UCSD-AML1 (cell line): Measurements from ENCODE around the gene FKBP10.
"Not testable (repeated sequence)": the region's sequence is repeated elsewhere in the genome, so short reads cannot be mapped to it uniquely, and the experiment has no call there.

Source experiments
- DNase-seq: peaks from one replicate; lab custom pipeline; 2025; ENCODE audit not compliant: unreplicated experiment; lab: John Stamatoyannopoulos, UW

The FKBP10 gene

GRCh38 chr17:41806685-41807445, 5.9 kb upstream of the FKBP10 start:
- DNase-seq = no peak

DNA sequence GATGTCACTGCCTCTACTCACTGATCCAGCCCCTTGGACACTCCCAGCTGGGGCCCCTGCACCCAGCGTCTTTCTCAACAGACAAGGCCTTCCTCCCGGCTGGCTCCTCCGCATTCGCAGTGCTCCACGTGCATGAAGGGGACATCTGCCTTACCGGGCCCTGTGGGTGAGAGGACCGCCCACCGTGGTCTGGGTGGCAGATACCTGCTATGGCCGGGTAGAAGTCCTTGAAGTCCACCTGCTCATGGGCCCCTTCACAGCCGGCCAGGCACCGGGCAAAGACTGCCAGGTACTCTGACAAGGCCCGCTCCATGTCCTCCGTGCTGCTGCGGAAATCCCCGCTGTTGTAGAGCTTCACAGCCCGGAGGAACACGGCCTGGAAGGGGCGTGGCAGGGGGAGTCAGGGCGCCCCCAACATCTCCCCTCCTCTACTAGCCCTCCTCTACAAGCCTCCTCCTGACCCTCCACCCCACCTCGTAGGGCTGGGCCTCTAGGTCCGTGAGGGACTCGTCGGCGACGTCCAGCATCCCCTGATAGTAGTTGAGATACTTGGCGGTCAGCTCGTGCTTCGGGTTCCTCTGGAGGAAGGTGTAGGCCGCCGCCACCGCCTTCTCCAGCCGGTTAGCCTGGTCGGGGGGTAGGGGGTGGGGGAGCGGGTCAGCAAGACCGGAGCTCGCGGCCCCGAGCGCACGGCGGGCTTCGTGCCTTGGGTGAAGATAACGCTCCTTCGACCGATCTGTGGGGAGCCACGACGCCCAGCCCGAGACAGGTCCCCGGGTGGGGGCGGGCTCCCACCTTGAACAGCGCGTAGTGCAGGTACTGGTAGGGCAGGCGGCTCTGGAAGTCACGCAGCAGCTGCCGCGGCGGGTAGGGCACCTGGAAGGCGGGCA, 1.9 kb upstream of the FKBP10 start:
- no peak for DNase-seq

- peak; percentile 90 for DNase-seq
These were observed 1.0 kb upstream of the FKBP10 start, which contains the start of gene P3H4 for GRCh38 chr17:41811549-41812380. P3H4 (minus strand) TSS chr17:41811949; CDS start chr17:41811915, 34 bp downstream.

GRCh38 chr17:41813152-41813680, 412 bp downstream of the FKBP10 start:
- no peak for DNase-seq

DNA sequence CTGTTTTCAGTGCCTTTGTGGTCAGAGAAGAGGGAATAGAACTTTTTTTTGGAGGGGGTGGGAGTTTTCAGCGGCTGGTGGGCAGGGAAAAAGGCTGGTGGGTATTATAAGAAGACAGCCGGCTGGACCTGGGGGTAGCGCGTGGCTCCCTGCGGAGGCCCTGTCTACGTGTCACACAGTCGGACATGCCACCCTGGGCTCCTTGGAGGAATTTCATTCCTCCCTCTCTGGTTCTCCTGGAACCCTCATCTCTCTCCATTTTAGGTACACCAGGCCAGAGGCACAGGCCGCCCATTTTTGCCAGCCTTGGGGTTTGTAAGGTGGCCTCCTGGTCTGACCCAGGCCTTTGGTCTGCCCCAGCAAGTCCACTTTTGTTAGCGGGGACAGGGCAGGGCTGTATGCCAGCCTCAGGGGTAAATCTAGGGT, 908 bp downstream of the FKBP10 start:
- DNase-seq = no peak

- no peak for DNase-seq
These were observed 1.4 kb downstream of the FKBP10 start for GRCh38 chr17:41814195-41814594.

- no peak for DNase-seq
These were observed 4.0 kb downstream of the FKBP10 start for GRCh38 chr17:41816637-41817320.

GRCh38 chr17:41818024-41818423, 5.2 kb downstream of the FKBP10 start:
- DNase-seq = no peak

DNA sequence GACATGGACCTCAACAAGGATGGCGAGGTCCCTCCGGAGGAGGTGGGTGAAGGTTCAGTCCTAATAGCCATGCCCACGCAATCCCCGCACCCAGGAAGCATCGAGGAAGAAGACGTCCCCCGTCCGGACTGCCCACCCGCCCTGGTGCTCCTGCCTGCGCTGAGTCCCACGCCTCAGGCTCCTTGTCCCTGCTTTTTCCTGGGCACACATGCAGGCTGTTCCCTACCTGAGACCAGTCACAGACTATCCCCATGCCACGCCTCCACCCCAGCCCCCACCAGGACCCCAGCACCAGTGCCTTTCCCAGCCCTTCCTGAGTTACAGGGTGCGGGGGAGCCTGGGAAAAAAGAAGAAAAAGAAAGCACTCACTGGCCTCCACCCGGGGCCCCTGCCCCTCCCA, 9.0 kb downstream of the FKBP10 start:
- no peak for DNase-seq

DNA sequence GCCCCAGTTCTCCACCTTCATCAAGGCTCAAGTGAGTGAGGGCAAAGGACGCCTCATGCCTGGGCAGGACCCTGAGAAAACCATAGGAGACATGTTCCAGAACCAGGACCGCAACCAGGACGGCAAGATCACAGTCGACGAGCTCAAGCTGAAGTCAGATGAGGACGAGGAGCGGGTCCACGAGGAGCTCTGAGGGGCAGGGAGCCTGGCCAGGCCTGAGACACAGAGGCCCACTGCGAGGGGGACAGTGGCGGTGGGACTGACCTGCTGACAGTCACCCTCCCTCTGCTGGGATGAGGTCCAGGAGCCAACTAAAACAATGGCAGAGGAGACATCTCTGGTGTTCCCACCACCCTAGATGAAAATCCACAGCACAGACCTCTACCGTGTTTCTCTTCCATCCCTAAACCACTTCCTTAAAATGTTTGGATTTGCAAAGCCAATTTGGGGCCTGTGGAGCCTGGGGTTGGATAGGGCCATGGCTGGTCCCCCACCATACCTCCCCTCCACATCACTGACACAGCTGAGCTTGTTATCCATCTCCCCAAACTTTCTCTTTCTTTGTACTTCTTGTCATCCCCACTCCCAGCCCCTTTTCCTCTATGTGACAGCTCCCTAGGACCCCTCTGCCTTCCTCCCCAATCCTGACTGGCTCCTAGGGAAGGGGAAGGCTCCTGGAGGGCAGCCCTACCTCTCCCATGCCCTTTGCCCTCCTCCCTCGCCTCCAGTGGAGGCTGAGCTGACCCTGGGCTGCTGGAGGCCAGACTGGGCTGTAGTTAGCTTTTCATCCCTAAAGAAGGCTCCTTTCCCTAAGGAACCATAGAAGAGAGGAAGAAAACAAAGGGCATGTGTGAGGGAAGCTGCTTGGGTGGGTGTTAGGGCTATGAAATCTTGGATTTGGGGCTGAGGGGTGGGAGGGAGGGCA, 9.7 kb downstream of the FKBP10 start:
- DNase-seq = no peak

GRCh38 chr17:41823141-41823524, 10.3 kb downstream of the FKBP10 start:
- DNase-seq = no peak

DNA sequence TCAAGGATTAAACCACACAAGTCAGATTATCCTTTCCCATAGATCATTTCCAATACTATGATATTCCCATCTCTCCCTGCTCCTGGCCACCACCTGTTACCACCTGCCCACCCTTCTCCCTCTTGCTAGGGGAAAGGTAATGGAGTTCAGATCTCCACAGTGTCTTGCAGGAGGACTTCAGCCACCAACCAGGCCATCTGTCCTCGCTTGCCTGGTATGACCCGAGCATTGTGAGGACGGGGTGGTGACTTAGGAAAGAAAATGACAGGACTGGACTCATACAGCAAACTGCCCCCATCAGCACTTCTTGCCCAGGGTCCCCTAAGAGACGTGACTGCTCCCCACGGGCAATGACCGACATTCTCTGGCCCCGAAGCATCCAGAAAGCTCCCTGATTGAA, 10.8 kb downstream of the FKBP10 start:
- DNase-seq = no peak

DNA sequence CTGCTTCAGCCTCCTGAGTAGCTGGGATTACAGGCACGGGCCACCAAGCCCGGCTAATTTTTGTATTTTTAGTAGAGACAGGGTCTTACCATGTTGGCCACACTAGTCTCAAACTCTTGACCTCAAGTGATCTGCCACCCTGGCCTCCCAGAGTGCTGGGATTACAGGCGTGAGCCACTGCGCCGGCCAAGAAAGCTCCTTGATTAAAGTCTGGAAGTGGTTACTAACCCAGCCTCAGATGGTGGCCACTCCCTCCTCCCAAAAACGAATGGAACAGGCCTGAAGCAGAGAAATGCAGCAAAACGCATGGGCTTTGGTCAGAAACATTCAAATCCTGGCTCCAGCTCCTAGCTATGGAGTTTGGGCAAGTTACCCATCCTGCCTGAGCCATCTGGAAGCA, 11.3 kb downstream of the FKBP10 start:
- no peak for DNase-seq

GRCh38 chr17:41825175-41825845, 12.5 kb downstream of the FKBP10 start:
- DNase-seq = no peak

- not testable (repeated sequence) for DNase-seq
These were observed 17.2 kb downstream of the FKBP10 start for GRCh38 chr17:41829961-41830360.

GRCh38 chr17:41835214-41835799, 22.5 kb downstream of the FKBP10 start:
- no peak for DNase-seq

DNA sequence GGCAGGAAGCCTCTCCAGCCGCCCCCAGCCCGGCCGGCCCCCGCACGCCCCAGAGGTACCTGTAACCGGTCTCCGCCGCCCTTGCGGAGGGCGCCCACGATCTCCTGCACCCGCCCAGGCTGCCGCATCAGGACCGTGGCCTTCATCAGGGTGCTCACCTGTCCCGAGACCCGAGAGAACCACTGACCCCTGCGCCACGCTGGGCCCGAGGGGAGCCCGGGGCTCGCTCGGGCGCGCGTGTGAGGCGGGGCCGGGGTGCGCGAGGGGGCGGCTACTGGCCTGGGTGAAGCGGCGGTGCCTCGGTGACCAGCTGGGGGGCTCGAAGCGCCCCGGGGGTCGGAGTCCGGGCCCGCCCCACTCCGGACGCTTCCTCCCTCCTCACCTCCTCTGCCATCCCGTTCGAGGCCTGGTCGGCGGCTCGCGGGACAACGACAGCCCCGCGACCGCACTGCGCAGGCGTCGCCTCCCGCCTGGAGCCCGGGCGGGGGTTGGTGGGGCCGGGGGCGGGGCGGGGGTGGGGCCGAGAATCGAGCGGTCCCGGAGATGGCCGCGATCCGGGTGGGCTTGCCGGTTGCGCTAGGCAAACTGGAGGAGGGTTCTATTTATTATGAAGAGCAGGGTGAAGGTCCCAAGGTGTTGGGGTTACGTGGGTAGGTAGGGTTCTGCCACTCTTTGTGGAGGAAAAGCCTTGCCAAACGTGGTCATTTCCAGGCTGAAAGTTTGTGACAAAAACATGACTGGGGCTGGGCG, 23.2 kb downstream of the FKBP10 start, which contains the start of gene NT5C3B:
TSS of gene NT5C3B (minus strand) at position 433 of the 750 bp plus-strand sequence. CDS start at position 394, 39 bp downstream.
- no peak for DNase-seq
